ENCODE results near the gene CYP8B1.

DNA sequence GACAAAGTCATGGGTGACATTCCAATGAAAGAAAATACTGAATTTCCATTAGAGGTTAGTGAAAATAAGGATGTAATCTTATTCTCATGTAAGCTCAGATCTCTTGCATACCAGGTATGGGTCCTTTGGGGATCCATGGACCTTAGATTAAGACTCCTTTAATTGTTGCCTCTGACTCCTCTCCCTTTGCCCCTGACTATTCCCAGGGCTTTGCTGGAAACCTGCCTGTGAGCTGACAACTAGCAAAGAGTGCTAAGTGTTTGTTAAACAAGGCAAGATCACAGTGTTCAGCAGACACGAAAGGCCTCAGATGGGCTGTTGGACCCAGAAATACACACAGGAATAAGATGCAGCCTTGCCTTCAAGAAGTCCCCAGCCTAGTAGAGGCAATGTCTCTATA, 34.3 kb downstream of the CYP8B1 start:
- TF ChIP-seq TAF1 (IDR thresholded peaks at IDR 0.05; ENCODE audit: low read depth, low read length) (no peak), TBP (IDR thresholded peaks at IDR 0.05; ENCODE audit: low read depth, low read length) (no peak), TEAD4 (IDR thresholded peaks at IDR 0.05; ENCODE audit: low read depth, low read length) (no peak), POLR2A (IDR thresholded peaks at IDR 0.05; ENCODE audit: control extremely low read depth in 1 of 2, low read depth in 2 of 2, low read length in 2 of 2) (no peak), TCF12 (IDR thresholded peaks at IDR 0.05; ENCODE audit: low read depth, low read length) (no peak), HDAC2 (IDR thresholded peaks at IDR 0.05; ENCODE audit: borderline replicate concordance in 1 of 2, low read depth in 2 of 2, low read length in 2 of 2) (no peak)
- TF ChIP-seq, protein P1, sequence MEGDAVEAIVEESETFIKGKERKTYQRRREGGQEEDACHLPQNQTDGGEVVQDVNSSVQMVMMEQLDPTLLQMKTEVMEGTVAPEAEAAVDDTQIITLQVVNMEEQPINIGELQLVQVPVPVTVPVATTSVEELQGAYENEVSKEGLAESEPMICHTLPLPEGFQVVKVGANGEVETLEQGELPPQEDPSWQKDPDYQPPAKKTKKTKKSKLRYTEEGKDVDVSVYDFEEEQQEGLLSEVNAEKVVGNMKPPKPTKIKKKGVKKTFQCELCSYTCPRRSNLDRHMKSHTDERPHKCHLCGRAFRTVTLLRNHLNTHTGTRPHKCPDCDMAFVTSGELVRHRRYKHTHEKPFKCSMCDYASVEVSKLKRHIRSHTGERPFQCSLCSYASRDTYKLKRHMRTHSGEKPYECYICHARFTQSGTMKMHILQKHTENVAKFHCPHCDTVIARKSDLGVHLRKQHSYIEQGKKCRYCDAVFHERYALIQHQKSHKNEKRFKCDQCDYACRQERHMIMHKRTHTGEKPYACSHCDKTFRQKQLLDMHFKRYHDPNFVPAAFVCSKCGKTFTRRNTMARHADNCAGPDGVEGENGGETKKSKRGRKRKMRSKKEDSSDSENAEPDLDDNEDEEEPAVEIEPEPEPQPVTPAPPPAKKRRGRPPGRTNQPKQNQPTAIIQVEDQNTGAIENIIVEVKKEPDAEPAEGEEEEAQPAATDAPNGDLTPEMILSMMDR (IDR thresholded peaks at IDR 0.05; ENCODE audit: control extremely low read depth in 1 of 3, insufficient read depth in 1 of 3, low read depth in 1 of 3, low read length in 3 of 3), result no peak
- TF ChIP-seq, protein P2, sequence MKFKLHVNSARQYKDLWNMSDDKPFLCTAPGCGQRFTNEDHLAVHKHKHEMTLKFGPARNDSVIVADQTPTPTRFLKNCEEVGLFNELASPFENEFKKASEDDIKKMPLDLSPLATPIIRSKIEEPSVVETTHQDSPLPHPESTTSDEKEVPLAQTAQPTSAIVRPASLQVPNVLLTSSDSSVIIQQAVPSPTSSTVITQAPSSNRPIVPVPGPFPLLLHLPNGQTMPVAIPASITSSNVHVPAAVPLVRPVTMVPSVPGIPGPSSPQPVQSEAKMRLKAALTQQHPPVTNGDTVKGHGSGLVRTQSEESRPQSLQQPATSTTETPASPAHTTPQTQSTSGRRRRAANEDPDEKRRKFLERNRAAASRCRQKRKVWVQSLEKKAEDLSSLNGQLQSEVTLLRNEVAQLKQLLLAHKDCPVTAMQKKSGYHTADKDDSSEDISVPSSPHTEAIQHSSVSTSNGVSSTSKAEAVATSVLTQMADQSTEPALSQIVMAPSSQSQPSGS (IDR thresholded peaks at IDR 0.05; ENCODE audit: low read length), result no peak

Data from H1 (cell line).